ENCODE results near the gene IFNL1. TPM values are rescaled to one million over a fixed set of nuclear protein-coding genes. Genes with fewer than 3 reads are reported as not detected.

IFNL1 gene
- total RNA-seq, 1 donor from 2014 or later = not detected

DNA sequence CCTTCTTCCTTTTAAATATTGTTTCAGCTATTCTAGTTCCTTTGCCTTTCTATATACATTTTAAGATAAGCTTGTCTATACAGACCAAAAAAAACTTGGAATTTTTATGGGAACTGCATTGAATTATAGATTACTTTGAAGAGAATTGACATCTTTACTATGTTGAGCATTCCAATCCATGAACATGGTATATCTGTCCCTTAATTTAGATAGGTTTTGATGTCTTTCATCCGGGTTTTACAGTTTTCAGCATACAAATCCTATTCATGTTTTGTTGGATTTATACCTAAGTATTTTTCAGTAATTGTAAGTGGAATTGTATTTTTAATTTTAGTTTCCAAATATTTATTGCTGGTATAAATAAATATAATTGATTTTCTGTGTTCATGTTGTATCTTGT is 12.2 kb upstream of the IFNL1 start:
- H3K27me3 Mint-ChIP-seq (ENCODE audit: insufficient read depth, low read depth) = peaks cover 12% of the 10 kb centered on the region
- peaks cover 91% of the 10 kb centered on the region for H3K27me3 ChIP-seq
- H3K36me3 Mint-ChIP-seq = no peaks in the 10 kb centered on the region

DNA sequence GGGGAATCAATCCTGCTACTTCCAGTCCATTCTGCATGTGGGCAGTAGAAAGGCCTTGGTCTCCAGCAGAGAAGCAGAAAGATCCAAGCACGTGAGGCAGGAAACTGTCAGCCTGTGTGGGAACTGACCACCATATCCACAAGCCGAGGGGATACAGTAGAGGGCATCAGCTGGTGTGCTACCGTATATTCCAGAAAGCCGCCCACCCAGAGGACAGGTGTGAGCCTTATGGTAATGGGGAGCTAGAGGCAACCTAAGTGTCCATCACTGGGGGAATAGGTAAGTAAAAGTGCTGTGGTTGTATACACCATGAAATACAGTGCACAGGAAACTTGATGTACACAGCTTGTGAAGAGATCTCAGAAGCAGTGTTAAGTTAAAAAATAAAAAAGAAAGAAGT is 2.8 kb upstream of the IFNL1 start:
- no peak overlapping the region for H3K4me3 ChIP-seq
- H3K4me2 ChIP-seq = no peak overlapping the region
- H3K9me3 Mint-ChIP-seq = no peaks in the 10 kb centered on the region
- no peak overlapping the region for H3K4me3 Mint-ChIP-seq
- DNase-seq (ENCODE audit: low spot score) = no peak
- H3K4me1 ChIP-seq = no peaks in the 10 kb centered on the region
- H3K9me3 ChIP-seq (ENCODE audit: low read depth) = no peaks in the 10 kb centered on the region
- H3F3A ChIP-seq (ENCODE audit: low read depth) = no peaks in the 10 kb centered on the region
- H3K27ac ChIP-seq = no peak overlapping the region
- no peak overlapping the region for H2AFZ ChIP-seq (replicated peaks)
- H3K27ac Mint-ChIP-seq = no peak overlapping the region
- TF ChIP-seq EZH2 (IDR thresholded peaks at IDR 0.05) (no peak), CTCF (IDR thresholded peaks at IDR 0.05) (no peak), EZH2phosphoT487 (IDR thresholded peaks at IDR 0.05) (no peak)
- peaks cover 16% of the 10 kb centered on the region for H3K27me3 Mint-ChIP-seq (ENCODE audit: insufficient read depth, low read depth)
- no peaks in the 10 kb centered on the region for H3K36me3 ChIP-seq
- H3K36me3 Mint-ChIP-seq = no peaks in the 10 kb centered on the region
- no peaks in the 10 kb centered on the region for H3K4me1 Mint-ChIP-seq
- H3K9ac ChIP-seq = no peak overlapping the region
- H3K27me3 ChIP-seq = peaks cover 59% of the 10 kb centered on the region
- H3K79me2 ChIP-seq (ENCODE audit: low read depth) = no peaks in the 10 kb centered on the region
- no peaks in the 10 kb centered on the region for H4K20me1 ChIP-seq (ENCODE audit: low read depth)

More for the DNA sequence above, 12.2 kb upstream of the IFNL1 start:
- no peaks in the 10 kb centered on the region for H3K79me2 ChIP-seq (ENCODE audit: low read depth)
- Mint-ChIP-seq H3K9me3 (peaks cover 11% of the 10 kb centered on the region), H3K4me3 (no peak overlapping the region), H3K27ac (no peak overlapping the region), H3K4me1 (no peaks in the 10 kb centered on the region)
- no peaks in the 10 kb centered on the region for H3K9me3 ChIP-seq (ENCODE audit: low read depth)
- no peak overlapping the region for H2AFZ ChIP-seq (replicated peaks)
- H3K4me2 ChIP-seq = no peak overlapping the region
- no peak for DNase-seq (ENCODE audit: low spot score)
- H3F3A ChIP-seq (ENCODE audit: low read depth) = no peaks in the 10 kb centered on the region
- H3K4me1 ChIP-seq = no peaks in the 10 kb centered on the region
- TF ChIP-seq CTCF (IDR thresholded peaks at IDR 0.05) = no peak
- TF ChIP-seq EZH2 (IDR thresholded peaks at IDR 0.05) = no peak
- TF ChIP-seq EZH2phosphoT487 (IDR thresholded peaks at IDR 0.05) = no peak
- no peaks in the 10 kb centered on the region for H4K20me1 ChIP-seq (ENCODE audit: low read depth)
- no peak overlapping the region for H3K4me3 ChIP-seq
- no peaks in the 10 kb centered on the region for H3K36me3 ChIP-seq
- no peak overlapping the region for H3K27ac ChIP-seq
- H3K9ac ChIP-seq = no peak overlapping the region

- H4K20me1 ChIP-seq (ENCODE audit: low read depth) = no peaks in the 10 kb centered on the region
- no peak overlapping the region for H3K9ac ChIP-seq
- no peaks in the 10 kb centered on the region for H3K36me3 ChIP-seq
- H3K4me1 ChIP-seq = no peaks in the 10 kb centered on the region
- peaks cover 31% of the 10 kb centered on the region for H3K27me3 ChIP-seq
- no peak overlapping the region for H3K4me3 ChIP-seq
- H3K27me3 Mint-ChIP-seq (ENCODE audit: insufficient read depth, low read depth) = peaks cover 16% of the 10 kb centered on the region
- H3K4me3 Mint-ChIP-seq = no peak overlapping the region
- TF ChIP-seq CTCF (IDR thresholded peaks at IDR 0.05) = no peak
- no peak for TF ChIP-seq EZH2 (IDR thresholded peaks at IDR 0.05)
- TF ChIP-seq EZH2phosphoT487 (IDR thresholded peaks at IDR 0.05) = no peak
- H3K79me2 ChIP-seq (ENCODE audit: low read depth) = no peaks in the 10 kb centered on the region
- H3F3A ChIP-seq (ENCODE audit: low read depth) = no peaks in the 10 kb centered on the region
- no peaks in the 10 kb centered on the region for H3K4me1 Mint-ChIP-seq
- no peak overlapping the region for H3K27ac Mint-ChIP-seq
- H3K27ac ChIP-seq = no peak overlapping the region
- DNase-seq (ENCODE audit: low spot score) = no peak
- no peak overlapping the region for H2AFZ ChIP-seq (replicated peaks)
- H3K4me2 ChIP-seq = no peak overlapping the region
- no peaks in the 10 kb centered on the region for H3K9me3 Mint-ChIP-seq
- H3K36me3 Mint-ChIP-seq = no peaks in the 10 kb centered on the region
- no peaks in the 10 kb centered on the region for H3K9me3 ChIP-seq (ENCODE audit: low read depth)
These were observed 699 bp downstream of the IFNL1 start for GRCh38 chr19:39296906-39297305.

Measured in neural progenitor cell (in vitro differentiated cells).